GM12891 (cell line): Measurements from ENCODE around the gene DDX39A.

Experiments
- DNase-seq: peaks from one replicate; pipeline ENCODE4 v3.0.0; 2011; ENCODE audit warnings: low spot score; ENCODE audit not compliant: insufficient read length
- FAIRE-seq: peaks from 2 replicates; lab custom pipeline; 2011; peaks lifted over from hg19 to GRCh38; lab: Jason Lieb, UNC
- POLR2A ChIP-seq: IDR thresholded peaks from 2 replicates; pipeline ENCODE4 v1.6.1; 2011; ENCODE audit warnings: low read depth, low read length, control low read depth
- POLR2AphosphoS5 ChIP-seq: IDR thresholded peaks from 2 replicates; pipeline ENCODE4 v1.6.1; 2011; ENCODE audit warnings: low read depth, low read length, control low read depth

Gene DDX39A

GRCh38 chr19:14361824-14362223 lies 57.3 kb downstream of the DDX39A start:
- TF ChIP-seq POLR2AphosphoS5 (no peak), POLR2A (no peak)
- FAIRE-seq (peak; percentile 41), DNase-seq (no peak)
